Stimulated activated naive B cell treated with anti-CD40 and anti-IgM and Interleukin-4, amounts not matched to agents 10 μg/mL and 1 μg/mL and 100 μg/mL, for 72 hours (primary cell): ENCODE results near the gene IFT25.
"Not testable (repeated sequence)": the region's sequence is repeated elsewhere in the genome, so short reads cannot be mapped to it uniquely, and the experiment has no call there.

Experiments used
- ATAC-seq, 2 donors: fragments of 150-1000 bp; cut with Tn5 transposase; replicated peaks; 2 replicates each; pipeline ENCODE4 v1.10.0; 2021; ENCODE audit warnings: moderate library complexity in 1 of 2
- DNase-seq: peaks from one replicate; pipeline ENCODE4 v3.0.0; 2021
- H3K27ac Mint-ChIP-seq: one replicate; pipeline ENCODE4 v1.8.0; 2022; ENCODE audit warnings: mild to moderate bottlenecking, mixed read lengths
- H3K27me3 Mint-ChIP-seq, 2 donors: one replicate each; pipeline ENCODE4 v1.8.0; 2022; ENCODE audit warnings: mixed read lengths in 2 of 2
- H3K36me3 Mint-ChIP-seq, 2 donors: one replicate each; pipeline ENCODE4 v1.8.0; 2022; ENCODE audit warnings: mixed read lengths in 2 of 2, mild to moderate bottlenecking in 1 of 2
- H3K4me1 Mint-ChIP-seq, 2 donors: one replicate each; pipeline ENCODE4 v1.8.0; 2022; ENCODE audit warnings: mixed read lengths in 2 of 2, mild to moderate bottlenecking in 1 of 2
- H3K4me3 Mint-ChIP-seq, 2 donors: one replicate each; pipeline ENCODE4 v1.8.0; 2022; ENCODE audit warnings: mild to moderate bottlenecking in 2 of 2, mixed read lengths in 2 of 2, moderate library complexity in 1 of 2
- H3K9me3 Mint-ChIP-seq, 2 donors: one replicate each; pipeline ENCODE4 v1.8.0; 2022; ENCODE audit warnings: mixed read lengths in 2 of 2, mild to moderate bottlenecking in 1 of 2

IFT25 gene

GRCh38 chr1:53945433-53946251 lies at the start of gene IFT25:
TSS of gene IFT25 (minus strand) at chr1:53945699. CDS start at chr1:53940082, 5,617 bp downstream.
- Mint-ChIP-seq H3K27ac (peak within 1 kb of the TSS; percentile 98), H3K9me3 (no peaks in the 10 kb centered on the region), H3K4me3 (peak within 1 kb of the TSS; percentile 88 to 98), H3K36me3 (peaks cover 9 to 11% of the 10 kb centered on the region in 2 donors), H3K27me3 (no peaks in the 10 kb centered on the region), H3K4me1 (peaks cover 24 to 47% of the 10 kb centered on the region in 2 donors)
- DNase-seq (peak; percentile 96), ATAC-seq (peak; percentile 82 to 86)

GRCh38 chr1:53994516-53994915 lies 49.0 kb upstream of the IFT25 start:
- H3K27ac Mint-ChIP-seq, H3K9me3 Mint-ChIP-seq, DNase-seq, H3K27me3 Mint-ChIP-seq, ATAC-seq, H3K36me3 Mint-ChIP-seq, H3K4me1 Mint-ChIP-seq, H3K4me3 Mint-ChIP-seq: not testable (repeated sequence)

- Mint-ChIP-seq H3K9me3 (no peaks in the 10 kb centered on the region), H3K4me1 (no peaks in the 10 kb centered on the region), H3K27ac (no peak overlapping the region), H3K36me3 (no peaks in the 10 kb centered on the region), H3K27me3 (no peaks in the 10 kb centered on the region), H3K4me3 (no peak overlapping the region)
- ATAC-seq (no peak), DNase-seq (no peak)
These were observed 46.8 kb upstream of the IFT25 start for GRCh38 chr1:53992085-53992874.

GRCh38 chr1:53987880-53988279 lies 42.4 kb upstream of the IFT25 start:
- H3K36me3 Mint-ChIP-seq = no peaks in the 10 kb centered on the region
- ATAC-seq = no peak

GRCh38 chr1:53986458-53986857 lies 41.0 kb upstream of the IFT25 start:
- Mint-ChIP-seq H3K27ac (no peak overlapping the region), H3K36me3 (no peaks in the 10 kb centered on the region), H3K27me3 (peaks cover 6 to 7% of the 10 kb centered on the region in 2 donors), H3K9me3 (no peaks in the 10 kb centered on the region), H3K4me3 (no peak overlapping the region), H3K4me1 (no peaks in the 10 kb centered on the region)
- no peak for ATAC-seq
- no peak for DNase-seq

More at GRCh38 chr1:53987880-53988279, 42.4 kb upstream of the IFT25 start:
- Mint-ChIP-seq H3K27me3 (no peaks in the 10 kb centered on the region), H3K4me3 (no peak overlapping the region), H3K4me1 (no peaks in the 10 kb centered on the region), H3K9me3 (no peaks in the 10 kb centered on the region), H3K27ac (no peak overlapping the region)
- DNase-seq = no peak

- ATAC-seq (no peak), DNase-seq (no peak)
- no peak overlapping the region for H3K4me3 Mint-ChIP-seq
- H3K36me3 Mint-ChIP-seq = no peaks in the 10 kb centered on the region
- no peaks in the 10 kb centered on the region for H3K9me3 Mint-ChIP-seq
- peaks cover 6 to 10% of the 10 kb centered on the region in 2 donors for H3K27me3 Mint-ChIP-seq
- no peak overlapping the region for H3K27ac Mint-ChIP-seq
- H3K4me1 Mint-ChIP-seq = peaks cover 4 to 5% of the 10 kb centered on the region in 2 donors
These were observed 39.2 kb upstream of the IFT25 start for GRCh38 chr1:53984726-53985125.

- Mint-ChIP-seq H3K9me3 (no peaks in the 10 kb centered on the region), H3K4me1 (peaks cover 7 to 8% of the 10 kb centered on the region in 2 donors), H3K27me3 (peaks cover 6 to 10% of the 10 kb centered on the region in 2 donors), H3K27ac (no peak overlapping the region), H3K36me3 (no peaks in the 10 kb centered on the region), H3K4me3 (no peak overlapping the region)
- no peak for DNase-seq
- no peak for ATAC-seq
These were observed 37.2 kb upstream of the IFT25 start for GRCh38 chr1:53982763-53983104.

GRCh38 chr1:53982034-53982762 lies 36.7 kb upstream of the IFT25 start:
- no peak overlapping the region for H3K4me3 Mint-ChIP-seq
- peaks cover 6 to 10% of the 10 kb centered on the region in 2 donors for H3K27me3 Mint-ChIP-seq
- no peak overlapping the region for H3K27ac Mint-ChIP-seq
- peaks cover 7 to 8% of the 10 kb centered on the region in 2 donors for H3K4me1 Mint-ChIP-seq
- H3K36me3 Mint-ChIP-seq = no peaks in the 10 kb centered on the region
- no peak for ATAC-seq
- no peaks in the 10 kb centered on the region for H3K9me3 Mint-ChIP-seq
- no peak for DNase-seq

GRCh38 chr1:53981220-53981619 lies 35.7 kb upstream of the IFT25 start:
- H3K36me3 Mint-ChIP-seq = no peaks in the 10 kb centered on the region
- ATAC-seq = no peak
- peaks cover 6 to 10% of the 10 kb centered on the region in 2 donors for H3K27me3 Mint-ChIP-seq
- H3K9me3 Mint-ChIP-seq = no peaks in the 10 kb centered on the region
- peaks cover 7 to 8% of the 10 kb centered on the region in 2 donors for H3K4me1 Mint-ChIP-seq
- no peak overlapping the region for H3K27ac Mint-ChIP-seq
- DNase-seq = no peak
- no peak overlapping the region for H3K4me3 Mint-ChIP-seq

GRCh38 chr1:53979712-53980450 lies 34.4 kb upstream of the IFT25 start:
- ATAC-seq = peak; percentile 71 to 80

GRCh38 chr1:53975861-53976260 lies 30.4 kb upstream of the IFT25 start:
- no peak overlapping the region for H3K4me3 Mint-ChIP-seq
- peaks cover 7 to 8% of the 10 kb centered on the region in 2 donors for H3K4me1 Mint-ChIP-seq
- ATAC-seq (no peak), DNase-seq (no peak)
- no peaks in the 10 kb centered on the region for H3K9me3 Mint-ChIP-seq
- H3K27me3 Mint-ChIP-seq = no peaks in the 10 kb centered on the region
- peaks cover 17 to 19% of the 10 kb centered on the region in 2 donors for H3K36me3 Mint-ChIP-seq
- no peak overlapping the region for H3K27ac Mint-ChIP-seq

More at GRCh38 chr1:53979712-53980450, 34.4 kb upstream of the IFT25 start:
- H3K4me3 Mint-ChIP-seq = no peak overlapping the region
- H3K36me3 Mint-ChIP-seq = peaks cover 5 to 8% of the 10 kb centered on the region in 2 donors
- H3K4me1 Mint-ChIP-seq = peaks cover 7 to 8% of the 10 kb centered on the region in 2 donors
- H3K27ac Mint-ChIP-seq = no peak overlapping the region
- peak; percentile 6 for DNase-seq
- H3K9me3 Mint-ChIP-seq = no peaks in the 10 kb centered on the region
- peaks cover 6 to 10% of the 10 kb centered on the region in 2 donors for H3K27me3 Mint-ChIP-seq

GRCh38 chr1:53971718-53972117 lies 26.2 kb upstream of the IFT25 start:
- DNase-seq (no peak), ATAC-seq (no peak)
- Mint-ChIP-seq H3K27ac (no peak overlapping the region), H3K4me3 (no peak overlapping the region), H3K27me3 (no peaks in the 10 kb centered on the region), H3K9me3 (no peaks in the 10 kb centered on the region), H3K4me1 (no peaks in the 10 kb centered on the region), H3K36me3 (peaks cover 27 to 37% of the 10 kb centered on the region in 2 donors)

- ATAC-seq, H3K9me3 Mint-ChIP-seq, H3K4me1 Mint-ChIP-seq, H3K27ac Mint-ChIP-seq, DNase-seq, H3K4me3 Mint-ChIP-seq, H3K27me3 Mint-ChIP-seq: not testable (repeated sequence)
- H3K36me3 Mint-ChIP-seq = peaks cover 28 to 36% of the 10 kb centered on the region in 2 donors
These were observed 23.8 kb upstream of the IFT25 start for GRCh38 chr1:53969323-53969722.

GRCh38 chr1:53968125-53968513 lies 22.6 kb upstream of the IFT25 start:
- peaks cover 34 to 44% of the 10 kb centered on the region in 2 donors for H3K36me3 Mint-ChIP-seq
- H3K27ac Mint-ChIP-seq = no peak overlapping the region
- H3K9me3 Mint-ChIP-seq = no peaks in the 10 kb centered on the region
- no peaks in the 10 kb centered on the region for H3K4me1 Mint-ChIP-seq
- no peak overlapping the region for H3K4me3 Mint-ChIP-seq
- DNase-seq (no peak), ATAC-seq (no peak)
- no peaks in the 10 kb centered on the region for H3K27me3 Mint-ChIP-seq
